PC-9 (cell line): ENCODE measurements around the gene AKR1B1. TPM values are rescaled to one million over a fixed set of nuclear protein-coding genes. Genes with fewer than 3 reads are reported as not detected.

Experiments
- BruUV-seq: library from RNA; stranded (reverse); fragments of 400-500 nt; replicated peaks from 2 replicates; lab custom pipeline; 2021; lab: Mats Ljungman, UMichigan
- CTCF ChIA-PET: fragments of 300-600 bp; sonication (Branson Sonifier 250); formaldehyde crosslinking; loops from one replicate; lab custom pipeline; 2022; ENCODE audit warnings: antibody characterized with exemption; lab: Charles Lee
- POLR2A ChIA-PET: fragments of 300-600 bp; sonication (Branson Sonifier 250); formaldehyde crosslinking; loops from one replicate; lab custom pipeline; 2022; ENCODE audit warnings: antibody characterized with exemption; ENCODE audit not compliant: unreplicated experiment; lab: Charles Lee
- DNase-seq, 2 experiments: peaks; one replicate each; pipeline versions ENCODE4 v3.0.0 to v3.0.0-alpha.2; 2015 to 2022; ENCODE audit warnings: mixed read lengths in 1 of 2
- H2AFZ ChIP-seq: fragments of 200-600 bp; sonication (generic); 2 replicates; pipeline ENCODE4 v1.8.1; 2017; ENCODE audit warnings: antibody characterized with exemption
- H3F3A ChIP-seq: fragments of 200-600 bp; sonication (generic); 2 replicates; pipeline ENCODE4 v1.8.1; 2017; ENCODE audit warnings: antibody characterized with exemption, mild to moderate bottlenecking, low read depth; ENCODE audit not compliant: insufficient read depth
- H3K27ac ChIP-seq: fragments of 200-600 bp; sonication (generic); 2 replicates; pipeline ENCODE4 v1.6.1; 2016; ENCODE audit warnings: mixed run types
- H3K27me3 ChIP-seq: fragments of 200-600 bp; sonication (generic); 2 replicates; pipeline ENCODE4 v1.6.1; 2016; ENCODE audit warnings: low read depth, mixed run types; ENCODE audit not compliant: insufficient read depth
- H3K36me3 ChIP-seq: fragments of 200-600 bp; sonication (generic); 2 replicates; pipeline ENCODE4 v1.6.1; 2016; ENCODE audit warnings: low read depth, mixed run types
- H3K4me1 ChIP-seq: fragments of 200-600 bp; sonication (generic); replicated peaks from 2 replicates; pipeline ENCODE4 v1.6.1; 2016; ENCODE audit warnings: mixed run types; ENCODE audit not compliant: insufficient read depth
- H3K4me2 ChIP-seq: fragments of 200-600 bp; sonication (generic); 2 replicates; pipeline ENCODE4 v1.6.1; 2017; ENCODE audit warnings: mixed run types
- H3K4me3 ChIP-seq: fragments of 200-600 bp; sonication (generic); 2 replicates; pipeline ENCODE4 v1.6.1; 2016; ENCODE audit warnings: mixed run types
- H3K79me2 ChIP-seq: fragments of 200-600 bp; sonication (generic); 2 replicates; pipeline ENCODE4 v1.6.1; 2017; ENCODE audit warnings: low read depth, mixed run types
- H3K9me2 ChIP-seq: fragments of 200-600 bp; sonication (generic); 2 replicates; pipeline ENCODE4 v1.8.1; 2017; ENCODE audit warnings: mild to moderate bottlenecking; ENCODE audit not compliant: insufficient read depth
- H3K9me3 ChIP-seq: fragments of 200-600 bp; sonication (generic); 2 replicates; pipeline ENCODE4 v1.8.1; 2016; ENCODE audit warnings: low read depth; ENCODE audit not compliant: insufficient read depth
- H4K20me1 ChIP-seq: fragments of 200-600 bp; sonication (generic); 2 replicates; pipeline ENCODE4 v1.8.1; 2017; ENCODE audit not compliant: insufficient read depth
- EZH2 ChIP-seq: fragments of 200-600 bp; sonication (generic); IDR thresholded peaks from 2 replicates; pipeline ENCODE4 v1.8.0; 2017; ENCODE audit warnings: antibody characterized with exemption, low read depth
- intact Hi-C: fragments of 100-400 bp; cut with micrococcal nuclease; formaldehyde crosslinking; loops from one replicate; pipeline ENCODE4 v1.10.0; 2022; ENCODE audit not compliant: unreplicated experiment
- total RNA-seq: library from RNA; stranded (reverse); gene quantifications from 2 replicates; pipeline ENCODE4 v1.2.3, GENCODE V29; 2021
- TF ChIP-seq, protein P1 (sequence below): fragments of 200-600 bp; sonication (generic); conservative IDR thresholded peaks from 2 replicates; pipeline ENCODE4 v1.6.1; 2017; ENCODE audit warnings: mixed run types, antibody characterized with exemption, mild to moderate bottlenecking, moderate library complexity

Gene AKR1B1
- total RNA-seq, 1 experiment from 2014 or later = 1,009 TPM

DNA sequence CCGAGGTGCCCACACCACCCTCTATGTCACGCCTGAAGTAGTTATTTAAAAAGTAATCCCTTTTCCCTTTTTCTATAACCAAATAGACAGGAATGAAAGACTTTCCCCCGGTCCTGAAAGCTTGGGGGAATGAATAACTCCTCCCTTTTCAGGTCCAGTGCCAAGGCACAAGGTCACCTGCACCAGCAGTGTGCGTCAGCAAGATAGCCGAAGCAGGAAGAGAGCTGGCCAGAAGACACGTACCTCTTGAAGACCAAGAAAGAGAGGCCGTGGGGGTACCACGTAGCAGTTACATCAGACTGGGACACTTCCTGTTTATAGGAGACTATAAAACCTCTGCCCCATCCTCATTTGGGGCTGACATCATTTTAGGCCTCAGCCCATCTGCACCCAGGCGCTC is 10.7 kb upstream of the AKR1B1 start:
- CTCF ChIA-PET = no interaction called here
- H3K79me2 ChIP-seq = no peaks in the 10 kb centered on the region
- no peak overlapping the region for H3K4me3 ChIP-seq
- BruUV-seq = no TSS peak
- peaks cover 30% of the 10 kb centered on the region for H3F3A ChIP-seq
- no peaks in the 10 kb centered on the region for H3K27me3 ChIP-seq
- intact Hi-C loops = no loop called here
- H3K4me2 ChIP-seq = no peak overlapping the region
- H3K9me3 ChIP-seq = peaks cover 41% of the 10 kb centered on the region
- H3K4me1 ChIP-seq = peaks cover 44% of the 10 kb centered on the region
- H3K27ac ChIP-seq = no peak overlapping the region
- POLR2A ChIA-PET = no interaction called here
- no peaks in the 10 kb centered on the region; the same call in 1 of the 2 replicates for H3K36me3 ChIP-seq
- H3K9me2 ChIP-seq = no peaks in the 10 kb centered on the region
- no peak for DNase-seq
- TF ChIP-seq, protein P1, sequence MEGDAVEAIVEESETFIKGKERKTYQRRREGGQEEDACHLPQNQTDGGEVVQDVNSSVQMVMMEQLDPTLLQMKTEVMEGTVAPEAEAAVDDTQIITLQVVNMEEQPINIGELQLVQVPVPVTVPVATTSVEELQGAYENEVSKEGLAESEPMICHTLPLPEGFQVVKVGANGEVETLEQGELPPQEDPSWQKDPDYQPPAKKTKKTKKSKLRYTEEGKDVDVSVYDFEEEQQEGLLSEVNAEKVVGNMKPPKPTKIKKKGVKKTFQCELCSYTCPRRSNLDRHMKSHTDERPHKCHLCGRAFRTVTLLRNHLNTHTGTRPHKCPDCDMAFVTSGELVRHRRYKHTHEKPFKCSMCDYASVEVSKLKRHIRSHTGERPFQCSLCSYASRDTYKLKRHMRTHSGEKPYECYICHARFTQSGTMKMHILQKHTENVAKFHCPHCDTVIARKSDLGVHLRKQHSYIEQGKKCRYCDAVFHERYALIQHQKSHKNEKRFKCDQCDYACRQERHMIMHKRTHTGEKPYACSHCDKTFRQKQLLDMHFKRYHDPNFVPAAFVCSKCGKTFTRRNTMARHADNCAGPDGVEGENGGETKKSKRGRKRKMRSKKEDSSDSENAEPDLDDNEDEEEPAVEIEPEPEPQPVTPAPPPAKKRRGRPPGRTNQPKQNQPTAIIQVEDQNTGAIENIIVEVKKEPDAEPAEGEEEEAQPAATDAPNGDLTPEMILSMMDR = no peak
- TF ChIP-seq EZH2 = no peak
- no peaks in the 10 kb centered on the region for H4K20me1 ChIP-seq
- H2AFZ ChIP-seq = no peak overlapping the region

DNA sequence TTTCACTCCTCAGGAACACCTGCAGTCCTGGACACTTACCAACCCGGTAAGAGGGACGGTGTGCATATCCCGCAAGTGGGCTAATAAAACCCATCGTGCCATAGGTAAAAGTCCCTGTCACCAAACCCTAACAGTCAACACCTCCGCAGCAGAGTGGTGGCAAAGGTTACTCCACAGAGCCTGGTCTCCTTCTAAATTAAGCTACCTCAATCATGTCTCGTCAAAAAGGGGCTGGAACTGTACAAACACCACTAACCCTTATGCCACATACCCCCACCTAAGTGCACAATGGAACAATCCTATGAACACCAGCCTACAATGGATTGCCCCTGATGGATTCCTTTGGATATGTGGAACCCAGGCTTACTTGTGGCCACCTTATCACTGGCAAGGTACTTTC is 9.6 kb upstream of the AKR1B1 start:
- Histone ChIP-seq H4K20me1 (no peaks in the 10 kb centered on the region), H2AFZ (no peak overlapping the region), H3K36me3 (peaks cover 4% of the 10 kb centered on the region; the same call in 1 of the 2 replicates), H3K27me3 (no peaks in the 10 kb centered on the region), H3K9me2 (no peaks in the 10 kb centered on the region), H3K4me1 (peaks cover 33% of the 10 kb centered on the region), H3K4me2 (no peak overlapping the region), H3K27ac (no peak overlapping the region), H3F3A (peaks cover 19% of the 10 kb centered on the region), H3K4me3 (no peak overlapping the region), H3K79me2 (no peaks in the 10 kb centered on the region), H3K9me3 (peaks cover 52% of the 10 kb centered on the region)
- ChIA-PET POLR2A (no interaction called here), CTCF (no interaction called here)
- DNase-seq = no peak
- intact Hi-C loops = no loop called here
- TF ChIP-seq, protein P1 = no peak
- no peak for TF ChIP-seq EZH2
- no TSS peak for BruUV-seq

DNA sequence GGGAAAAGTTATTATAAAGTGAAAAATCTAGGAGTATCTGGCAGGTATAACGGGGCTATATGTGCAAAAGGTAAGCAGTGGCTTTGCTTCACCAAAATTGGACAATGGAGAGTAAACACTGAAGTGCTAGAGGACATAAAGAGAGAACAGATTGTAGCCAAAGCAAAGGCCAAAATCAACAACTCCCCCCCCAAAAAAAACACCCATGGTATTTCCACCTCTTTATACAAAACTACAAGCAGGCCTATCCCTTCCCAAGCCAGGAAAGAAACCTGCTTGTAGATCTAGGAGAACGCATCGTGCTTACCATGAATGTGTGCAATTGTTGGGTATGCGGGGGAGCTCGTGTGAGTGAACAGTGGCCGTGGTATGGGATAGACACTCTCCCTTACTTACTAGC is 9.2 kb upstream of the AKR1B1 start:
- Histone ChIP-seq H3K27me3 (no peaks in the 10 kb centered on the region), H3K4me3 (no peak overlapping the region), H3K36me3 (peaks cover 4% of the 10 kb centered on the region; the same call in 1 of the 2 replicates), H3K4me1 (peaks cover 30% of the 10 kb centered on the region), H3K9me3 (peaks cover 56% of the 10 kb centered on the region), H4K20me1 (no peaks in the 10 kb centered on the region), H3K79me2 (no peaks in the 10 kb centered on the region), H3K9me2 (no peaks in the 10 kb centered on the region), H3K4me2 (no peak overlapping the region), H2AFZ (no peak overlapping the region), H3F3A (peaks cover 15% of the 10 kb centered on the region), H3K27ac (no peak overlapping the region)
- intact Hi-C loops = no loop called here
- ChIA-PET POLR2A (no interaction called here), CTCF (no interaction called here)
- no peak for TF ChIP-seq EZH2
- TF ChIP-seq, protein P1 = no peak
- BruUV-seq = no TSS peak
- DNase-seq = no peak
